Stimulated activated CD4-positive, alpha-beta T cell treated with anti-CD3 and anti-CD28 coated beads, Interleukin-4, amount 100 ng/mL, for 48 hours (primary cell): ENCODE results near the gene DGLUCY.
"Not testable (repeated sequence)": the region's sequence is repeated elsewhere in the genome, so short reads cannot be mapped to it uniquely, and the experiment has no call there.

Experiments
- DNase-seq, 2 donors: peaks; one replicate each; pipeline ENCODE4 v3.0.0-alpha.2; 2020; ENCODE audit warnings: low read depth in 2 of 2

The DGLUCY gene

DNA sequence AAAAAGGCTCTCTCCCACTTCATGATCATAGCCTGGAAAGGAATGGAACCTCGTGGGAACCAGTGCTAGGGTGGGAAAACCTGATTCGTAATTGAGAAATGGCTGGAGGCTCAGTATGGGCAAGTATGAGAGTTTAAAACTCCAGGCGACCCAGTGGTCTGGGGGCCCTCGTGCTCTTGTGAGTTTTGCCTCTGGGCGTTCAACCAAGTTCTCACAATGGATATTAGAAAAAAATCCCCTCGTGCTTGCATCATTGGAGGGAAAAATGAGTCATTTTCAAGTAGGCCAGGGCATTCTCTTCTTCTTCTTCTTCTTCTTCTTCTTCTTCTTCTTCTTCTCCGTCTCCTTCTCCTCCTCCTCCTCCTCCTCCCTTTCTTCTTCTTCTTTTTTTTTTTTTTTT, 91.6 kb downstream of the DGLUCY start:
- DNase-seq, result no peak

DNA sequence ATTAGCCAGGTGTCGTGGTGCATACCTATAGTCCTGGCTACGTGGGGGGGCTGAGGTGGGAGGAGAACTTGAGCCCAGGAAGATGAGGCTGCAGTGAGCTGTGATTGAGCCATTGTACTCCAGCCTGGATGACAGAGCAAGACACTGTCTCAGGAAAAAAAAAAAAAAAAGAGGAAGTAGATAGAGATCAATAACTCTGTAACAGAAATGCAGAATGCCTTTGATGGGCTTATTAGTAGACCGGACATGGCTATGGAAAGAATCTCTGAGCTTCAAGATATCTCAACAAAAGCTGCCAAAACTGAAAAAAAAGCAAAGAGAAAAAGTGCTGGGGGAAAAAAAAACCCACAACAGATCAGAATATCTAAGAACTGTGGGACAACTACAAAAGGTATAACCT, 93.1 kb downstream of the DGLUCY start:
- DNase-seq, result no peak

- no peak for DNase-seq
These were observed 97.1 kb downstream of the DGLUCY start for GRCh38 chr14:91211017-91211416.

DNA sequence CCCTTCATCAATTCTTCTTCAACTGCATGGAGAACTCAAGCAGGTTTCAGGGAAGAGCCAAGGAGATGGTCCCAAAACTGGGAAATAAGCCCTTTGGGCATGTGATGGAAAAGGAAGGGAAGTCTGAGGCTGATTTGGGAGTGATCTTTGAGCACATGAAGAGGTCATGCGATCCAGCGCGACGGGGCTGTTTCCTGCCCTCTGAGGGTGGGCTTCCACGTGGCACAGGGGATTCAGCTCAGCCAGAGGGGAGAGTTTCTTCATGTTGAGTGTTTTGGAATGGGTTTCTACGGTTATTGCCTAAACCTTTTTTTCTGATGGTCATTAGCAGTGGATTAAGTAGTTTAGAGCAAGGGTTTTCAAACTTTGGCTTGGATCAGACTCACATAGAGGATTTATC, 100.4 kb downstream of the DGLUCY start:
- DNase-seq, result no peak

- DNase-seq, result no peak
These were observed 101.5 kb downstream of the DGLUCY start for GRCh38 chr14:91215381-91215780.

DNA sequence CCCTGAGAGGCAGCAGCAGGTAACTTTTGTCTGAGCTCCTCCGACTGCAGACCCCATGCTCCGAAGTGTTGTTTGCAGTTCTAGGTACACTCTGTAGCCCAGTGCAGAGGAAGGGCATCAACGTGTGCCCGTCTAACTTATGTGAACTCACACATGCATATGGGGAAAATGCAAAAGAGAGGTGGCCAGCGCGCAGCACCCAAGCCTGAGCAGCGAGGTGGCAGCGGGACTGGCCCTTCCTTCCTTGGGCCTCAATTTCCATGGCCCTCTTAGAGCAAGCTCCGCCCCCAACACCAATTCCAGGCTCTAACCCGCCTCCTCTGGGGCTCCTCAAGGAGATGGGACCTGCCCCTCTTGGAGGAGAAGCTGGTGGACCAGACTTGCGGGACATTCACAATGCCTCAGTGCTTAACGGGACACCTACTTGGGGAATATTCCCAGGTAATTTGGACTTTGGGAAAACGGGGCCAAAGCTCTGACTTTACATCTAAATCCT, 102.9 kb downstream of the DGLUCY start:
- DNase-seq, result no peak

- no peak for DNase-seq
These were observed 104.1 kb downstream of the DGLUCY start for GRCh38 chr14:91218014-91218413.

GRCh38 chr14:91219517-91220389, 105.9 kb downstream of the DGLUCY start:
- no peak for DNase-seq

DNA sequence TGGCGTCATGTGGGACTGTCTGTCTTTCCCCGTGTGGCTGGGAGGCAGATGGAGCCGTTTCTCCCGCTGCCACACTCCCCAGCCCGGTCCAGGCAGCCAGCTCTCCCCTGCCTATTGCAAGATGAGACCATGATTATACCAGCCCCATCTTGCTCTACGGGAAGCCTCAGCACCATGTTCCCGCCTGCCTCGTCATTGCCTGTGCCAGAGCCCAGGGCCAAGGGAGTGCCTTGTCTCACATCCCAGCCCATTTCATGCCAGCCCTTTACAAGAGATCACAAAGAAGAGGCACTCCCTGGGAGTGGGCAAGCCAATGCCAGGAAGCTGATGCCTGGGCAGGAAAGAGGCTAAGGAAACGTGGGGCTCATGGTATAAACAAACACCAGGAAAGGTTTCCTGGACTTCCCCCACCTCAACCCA, 106.7 kb downstream of the DGLUCY start:
- no peak for DNase-seq

- DNase-seq, result no peak
These were observed 107.4 kb downstream of the DGLUCY start for GRCh38 chr14:91221270-91221669.

DNA sequence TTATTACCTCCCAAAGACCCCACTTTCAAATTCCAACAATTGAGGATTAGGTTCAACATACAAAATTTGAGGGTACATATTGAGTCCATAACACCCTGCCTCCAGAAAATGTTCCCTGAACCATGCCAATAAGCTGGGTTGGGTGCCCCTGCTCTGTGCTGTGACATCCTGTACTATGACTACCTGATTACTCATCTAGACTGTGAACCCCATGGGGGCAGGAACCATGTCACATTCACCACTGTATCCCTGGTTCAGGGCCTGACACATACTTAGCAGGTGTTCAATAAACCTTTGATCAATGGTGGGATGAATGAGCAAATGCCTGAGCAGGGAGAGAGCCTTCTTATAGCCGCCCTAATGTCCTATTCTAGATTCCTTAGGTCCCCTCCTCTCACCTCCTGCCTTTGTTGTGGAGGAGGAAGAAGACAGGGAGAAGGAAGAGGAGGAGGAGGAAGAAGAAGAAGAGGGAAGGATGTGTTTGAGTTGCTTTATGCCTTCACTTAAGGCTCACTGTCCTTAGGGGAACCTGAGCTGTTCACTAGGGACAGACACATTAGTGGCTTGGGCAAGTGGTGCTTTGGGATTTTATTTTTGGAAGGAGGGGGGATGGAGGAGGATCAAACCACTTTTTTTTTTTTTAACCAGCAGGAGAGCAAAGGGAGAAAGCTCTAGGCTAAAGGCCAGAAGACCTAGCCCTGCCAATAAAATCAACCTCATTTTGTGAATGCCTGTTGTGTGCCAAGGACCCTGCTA, 109.3 kb downstream of the DGLUCY start:
- DNase-seq, result no peak

GRCh38 chr14:91225025-91225424, 111.2 kb downstream of the DGLUCY start:
- DNase-seq, result no peak

- DNase-seq, result not testable (repeated sequence)
These were observed 112.5 kb downstream of the DGLUCY start for GRCh38 chr14:91226360-91226759.

- DNase-seq, result no peak
These were observed 113.3 kb downstream of the DGLUCY start for GRCh38 chr14:91227183-91227628.

GRCh38 chr14:91228112-91229004, 114.5 kb downstream of the DGLUCY start:
- peak; percentile 75 to 86 for DNase-seq

- no peak for DNase-seq
These were observed 115.1 kb downstream of the DGLUCY start for GRCh38 chr14:91229005-91229382.

DNA sequence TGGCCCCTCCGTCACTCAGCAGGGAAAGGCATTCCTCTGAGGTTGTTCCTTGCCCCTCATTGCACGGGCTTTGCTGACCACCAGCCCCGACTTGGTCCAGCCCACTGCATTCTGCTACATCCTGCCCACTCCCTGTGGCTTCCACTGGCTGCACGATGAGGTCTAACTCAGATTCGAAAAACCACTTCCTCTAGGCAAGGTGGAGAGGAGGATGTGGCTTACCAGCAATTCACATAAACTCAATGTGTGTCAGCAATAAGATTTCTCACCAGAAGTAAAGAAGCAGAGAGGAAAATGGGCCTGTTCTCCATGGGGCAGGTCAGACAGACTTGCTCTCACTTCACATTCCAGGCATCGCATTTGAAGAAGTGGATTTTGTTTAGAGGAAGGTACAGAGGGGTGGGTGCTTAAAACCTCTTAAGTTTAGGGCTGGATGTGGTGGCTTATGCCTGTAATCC, 115.9 kb downstream of the DGLUCY start:
- DNase-seq, result peak in 1 of 2 donors; percentile 39

DNA sequence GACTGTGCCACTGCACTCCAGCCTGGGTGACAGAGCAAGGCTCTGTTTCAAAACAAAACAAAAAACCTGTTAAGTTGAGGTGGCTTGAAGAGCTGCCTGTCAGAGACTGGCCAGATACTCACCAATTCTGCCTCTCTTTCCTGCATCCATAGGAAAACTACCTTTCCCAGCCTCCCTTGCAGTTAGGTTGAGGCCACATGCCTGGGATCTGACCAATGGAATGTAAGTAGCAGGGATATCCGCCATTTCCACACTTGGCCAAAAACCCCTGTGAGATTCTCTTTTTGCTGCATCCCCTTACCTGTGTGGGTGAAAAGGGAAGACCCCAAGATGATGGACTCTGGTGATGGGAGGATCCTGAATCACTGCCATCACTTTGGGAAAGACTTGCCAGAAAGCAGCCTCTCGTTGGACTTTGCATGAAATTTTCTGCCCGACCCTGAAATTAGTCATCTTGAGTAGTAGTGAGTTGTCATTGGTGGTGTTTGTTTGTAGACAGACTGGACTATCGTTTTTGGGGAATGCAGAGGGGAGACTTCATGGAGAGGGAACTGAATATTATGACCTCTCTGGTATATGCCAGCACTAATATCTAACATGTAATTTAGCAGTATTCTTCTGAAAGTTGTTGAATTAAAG, 116.6 kb downstream of the DGLUCY start:
- no peak for DNase-seq

DNA sequence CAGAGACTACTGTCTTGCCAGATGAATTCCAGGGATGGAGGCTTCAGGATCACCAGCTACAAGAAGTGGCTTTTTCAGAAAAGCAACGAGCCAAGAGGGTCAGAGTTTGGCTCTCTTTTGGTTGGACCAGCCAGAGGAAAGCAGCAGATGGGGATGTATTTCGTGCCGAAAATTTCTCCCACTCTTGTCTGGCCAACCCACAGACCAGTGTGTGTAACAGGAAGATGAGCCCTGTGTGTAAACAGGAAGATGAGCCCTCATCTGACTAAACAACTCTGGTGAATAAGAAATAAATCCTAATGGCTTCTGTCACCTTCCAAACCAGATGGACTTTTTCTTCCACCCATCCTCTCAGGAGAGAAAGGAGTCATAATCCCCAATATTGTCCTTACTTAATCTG, 117.6 kb downstream of the DGLUCY start:
- DNase-seq, result no peak

DNA sequence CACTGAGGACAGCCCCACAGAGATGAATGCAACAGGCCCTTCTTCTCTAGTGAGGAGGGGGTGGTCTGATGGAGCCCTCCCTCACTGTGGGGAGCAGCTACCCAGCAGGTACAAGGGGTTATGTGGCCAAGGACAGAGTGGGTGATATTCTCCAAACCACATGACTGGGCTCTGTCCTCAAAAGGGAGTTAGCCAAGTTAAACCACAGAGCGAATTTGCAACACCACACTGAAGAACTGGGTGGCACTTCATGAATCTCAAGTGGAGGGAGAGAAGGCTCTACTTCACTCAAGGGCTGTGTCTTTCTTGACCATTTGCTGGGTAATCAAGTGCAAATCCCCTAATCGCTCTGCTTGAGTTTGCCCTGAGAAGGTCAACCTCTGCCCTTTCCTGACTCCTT, 118.2 kb downstream of the DGLUCY start:
- DNase-seq, result no peak

GRCh38 chr14:91232603-91233002, 118.7 kb downstream of the DGLUCY start:
- DNase-seq, result no peak
